Stimulated activated CD4-positive, alpha-beta T cell treated with anti-CD3 and anti-CD28 coated beads, Interleukin-4, amount 100 ng/mL, for 1 hour (primary cell): ENCODE results near the gene LYG1.

Experiments used
- DNase-seq: peaks from one replicate; pipeline ENCODE4 v3.0.0-alpha.2; 2020

The LYG1 gene

GRCh38 chr2:99261242-99261641, 39.8 kb downstream of the LYG1 start:
- DNase-seq = no peak

GRCh38 chr2:99260184-99260583, 40.8 kb downstream of the LYG1 start:
- DNase-seq = no peak

DNA sequence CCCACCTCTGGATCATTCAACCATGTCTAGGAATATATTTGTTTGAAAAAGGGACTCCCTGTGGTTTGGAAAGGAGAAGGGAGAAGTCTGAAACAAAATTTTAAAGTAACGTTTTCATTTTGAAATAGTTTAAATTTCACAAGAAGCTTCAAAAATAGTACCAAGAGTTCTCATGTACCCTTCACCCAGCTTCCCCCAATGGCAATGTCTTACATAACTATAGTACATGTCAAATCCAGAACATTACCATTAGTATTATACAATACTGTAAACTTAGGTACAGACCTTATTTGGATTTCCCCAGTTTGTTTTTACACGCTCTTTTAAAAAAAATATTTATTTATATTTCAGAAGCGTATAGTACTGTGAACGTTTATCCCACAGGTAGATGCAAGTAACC, 41.5 kb downstream of the LYG1 start:
- no peak for DNase-seq

- DNase-seq = no peak
Observed at GRCh38 chr2:99256677-99257076, 44.3 kb downstream of the LYG1 start.

- no peak for DNase-seq
Observed at GRCh38 chr2:99255491-99256318, 45.3 kb downstream of the LYG1 start, which contains the start of gene LYG2. Gene LYG2, minus strand, starts transcription at chr2:99255666. Its CDS starts 1,406 bp downstream, at chr2:99254260.

DNA sequence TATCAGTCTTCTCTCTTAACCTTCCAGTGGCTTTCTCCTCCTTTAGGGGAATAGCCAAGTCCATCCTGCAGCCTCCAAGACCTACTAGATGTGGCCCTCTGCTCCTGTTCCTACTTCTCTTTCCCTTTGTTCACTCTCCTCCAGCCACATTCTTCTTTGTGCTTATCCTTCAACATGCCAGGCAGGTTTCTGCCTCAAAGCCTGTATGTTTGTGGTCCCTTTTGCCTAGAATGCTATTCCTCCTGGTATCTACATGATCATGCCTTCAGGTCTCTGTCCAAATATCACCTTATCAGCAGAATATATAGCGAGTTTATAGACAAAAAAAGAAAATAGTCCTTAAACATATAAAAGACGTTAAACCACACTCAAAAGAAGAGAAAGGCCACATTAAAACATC, 51.0 kb downstream of the LYG1 start:
- DNase-seq = no peak

GRCh38 chr2:99242151-99242550, 58.8 kb downstream of the LYG1 start:
- no peak for DNase-seq

DNA sequence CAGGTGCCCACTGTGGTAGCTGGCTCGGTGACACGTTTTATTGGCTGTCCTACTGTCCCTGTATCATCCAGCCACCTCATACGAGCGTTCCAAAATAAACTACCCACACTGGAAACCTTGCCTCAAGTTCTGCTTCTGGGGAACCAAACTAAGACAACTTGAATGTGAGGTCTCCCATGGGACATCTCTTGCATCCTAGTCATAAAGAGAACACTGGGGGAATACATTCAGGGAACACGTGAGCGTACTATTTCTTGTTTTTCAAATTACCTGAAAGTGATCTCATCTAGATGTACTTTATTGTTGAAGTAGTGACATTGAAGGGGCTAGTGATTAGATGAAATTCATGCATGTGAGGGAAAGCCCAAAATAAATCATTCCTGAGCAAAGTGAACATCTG, 60.6 kb downstream of the LYG1 start:
- DNase-seq = no peak

DNA sequence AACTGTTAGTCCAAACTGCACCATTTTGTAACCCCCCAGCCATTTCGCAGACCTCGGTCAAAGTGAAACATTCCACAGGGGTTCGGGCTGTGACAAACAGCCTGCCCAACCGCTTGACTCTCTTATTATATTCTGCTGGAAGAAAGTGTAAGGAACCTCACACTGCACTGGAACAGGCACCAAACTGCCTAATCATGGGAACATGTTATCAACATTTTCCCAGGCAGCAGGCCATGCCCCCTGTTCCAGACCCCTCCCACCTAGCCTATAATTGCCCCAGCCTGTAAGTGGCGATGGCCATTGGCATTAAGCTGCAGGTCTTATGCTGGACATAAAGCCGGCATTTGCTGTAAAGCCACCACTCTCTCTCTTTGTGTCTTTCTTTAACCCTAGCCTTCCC, 62.4 kb downstream of the LYG1 start:
- DNase-seq = no peak
